ENCODE results near the gene NF2. TPM values are rescaled to one million over a fixed set of nuclear protein-coding genes. Genes with fewer than 3 reads are reported as not detected.

Gene NF2
- total RNA-seq, 1 donor from 2014 or later, result 140 TPM

DNA sequence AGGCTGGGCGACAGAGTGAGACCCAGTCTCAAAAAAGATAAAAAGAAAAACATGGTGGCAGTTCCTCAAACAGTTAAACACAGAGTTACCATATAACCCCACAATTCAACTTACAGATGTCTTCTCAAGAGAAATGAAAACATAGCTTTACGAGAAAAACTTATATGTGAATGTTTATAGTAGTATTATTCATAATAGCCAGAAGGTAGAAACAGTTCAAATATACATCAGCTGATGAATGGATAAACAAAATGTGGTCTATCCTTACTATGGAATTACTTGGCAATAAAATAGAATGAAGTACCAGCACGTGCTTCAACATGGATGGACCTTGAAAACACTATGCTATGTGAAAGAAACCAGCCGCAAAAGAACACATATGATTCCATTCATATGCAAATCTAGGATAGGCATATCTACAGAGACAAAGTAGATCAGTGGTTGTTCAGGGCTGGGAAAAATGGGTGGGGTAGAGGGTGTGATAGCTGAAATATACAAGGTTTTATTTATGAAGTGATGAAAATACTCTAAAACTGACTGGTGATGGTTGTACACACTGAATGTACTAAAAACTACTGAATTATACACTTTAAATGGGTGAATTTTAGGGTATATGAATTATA, 12.4 kb downstream of the NF2 start:
- no peak for DNase-seq (ENCODE audit: low read depth)
- no peak overlapping the region for H3K4me3 ChIP-seq (ENCODE audit: low read depth, low read length)
- TF ChIP-seq, protein P1, sequence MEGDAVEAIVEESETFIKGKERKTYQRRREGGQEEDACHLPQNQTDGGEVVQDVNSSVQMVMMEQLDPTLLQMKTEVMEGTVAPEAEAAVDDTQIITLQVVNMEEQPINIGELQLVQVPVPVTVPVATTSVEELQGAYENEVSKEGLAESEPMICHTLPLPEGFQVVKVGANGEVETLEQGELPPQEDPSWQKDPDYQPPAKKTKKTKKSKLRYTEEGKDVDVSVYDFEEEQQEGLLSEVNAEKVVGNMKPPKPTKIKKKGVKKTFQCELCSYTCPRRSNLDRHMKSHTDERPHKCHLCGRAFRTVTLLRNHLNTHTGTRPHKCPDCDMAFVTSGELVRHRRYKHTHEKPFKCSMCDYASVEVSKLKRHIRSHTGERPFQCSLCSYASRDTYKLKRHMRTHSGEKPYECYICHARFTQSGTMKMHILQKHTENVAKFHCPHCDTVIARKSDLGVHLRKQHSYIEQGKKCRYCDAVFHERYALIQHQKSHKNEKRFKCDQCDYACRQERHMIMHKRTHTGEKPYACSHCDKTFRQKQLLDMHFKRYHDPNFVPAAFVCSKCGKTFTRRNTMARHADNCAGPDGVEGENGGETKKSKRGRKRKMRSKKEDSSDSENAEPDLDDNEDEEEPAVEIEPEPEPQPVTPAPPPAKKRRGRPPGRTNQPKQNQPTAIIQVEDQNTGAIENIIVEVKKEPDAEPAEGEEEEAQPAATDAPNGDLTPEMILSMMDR (conservative IDR thresholded peaks at IDR 0.05; ENCODE audit: low read depth, low read length), result no peak

DNA sequence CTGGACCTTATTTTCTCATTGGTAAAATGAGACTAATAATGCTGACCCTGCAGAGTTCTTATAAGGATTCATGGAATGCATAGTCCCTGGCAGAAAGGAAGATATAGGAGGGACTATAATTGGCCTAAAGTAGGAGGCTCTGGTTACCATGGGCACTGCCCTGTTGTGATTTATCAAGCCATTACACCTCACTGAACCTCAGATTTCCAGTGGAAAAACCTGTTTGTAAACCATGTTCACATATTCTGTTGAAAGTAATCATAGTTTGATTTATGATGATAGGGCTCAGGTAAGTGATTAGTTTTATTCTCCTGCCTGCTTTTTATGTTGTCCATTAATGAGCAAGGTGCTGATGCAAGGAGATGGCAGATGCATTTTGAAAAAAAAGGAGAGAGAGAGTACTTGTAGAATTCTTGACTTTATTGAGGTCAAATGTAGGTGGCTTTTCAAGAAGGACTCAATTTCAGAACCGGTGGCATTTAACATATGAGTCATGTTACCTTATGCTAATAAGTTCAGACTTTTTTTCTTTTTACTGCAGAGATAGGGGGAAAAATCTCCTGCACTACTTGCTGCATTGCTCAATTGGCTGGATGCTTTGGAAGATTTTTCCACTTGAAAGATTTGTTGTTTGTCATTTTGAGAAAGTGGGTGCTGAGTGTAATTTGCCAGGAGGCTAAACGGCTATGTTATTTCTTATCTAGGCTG, 14.6 kb downstream of the NF2 start:
- TF ChIP-seq, protein P1 (conservative IDR thresholded peaks at IDR 0.05; ENCODE audit: low read depth, low read length), result no peak
- peak; percentile 80 for DNase-seq (ENCODE audit: low read depth)
- no peak overlapping the region for H3K4me3 ChIP-seq (ENCODE audit: low read depth, low read length)

DNA sequence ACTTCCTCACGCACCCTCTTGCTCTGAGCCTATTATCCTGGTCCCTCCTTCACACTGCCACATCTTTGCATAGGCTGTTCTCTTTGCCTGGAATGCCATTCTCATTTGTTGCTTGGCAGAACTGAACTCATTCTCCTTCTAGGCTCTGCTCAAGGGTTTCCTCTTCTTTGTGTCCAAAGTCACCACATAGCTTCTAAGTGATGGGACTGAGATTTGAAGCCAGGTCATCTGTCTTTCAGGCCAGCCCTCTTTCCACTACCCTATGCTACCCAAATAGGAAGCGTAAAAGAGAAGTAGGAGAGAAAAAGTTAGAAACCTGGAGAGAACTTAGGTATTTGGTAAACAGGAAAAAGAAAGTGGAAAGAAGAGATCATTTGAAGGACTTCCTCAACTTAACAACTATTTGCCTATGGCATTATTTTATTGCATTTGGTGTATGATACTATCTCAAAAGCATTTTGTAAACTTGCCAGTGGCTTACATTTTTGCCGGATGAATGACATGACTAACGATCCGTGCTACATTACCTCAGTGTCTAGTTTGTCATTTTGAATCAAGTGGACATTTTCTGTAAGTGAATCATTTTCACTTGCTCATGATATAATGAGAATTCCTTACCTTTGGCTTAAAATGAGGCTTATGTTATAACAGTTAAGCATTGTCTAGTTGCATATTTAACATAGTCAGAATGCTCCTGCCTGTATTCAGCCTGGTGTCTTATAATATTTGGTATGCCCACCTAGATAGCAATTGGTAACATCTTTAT, 18.5 kb downstream of the NF2 start:
- TF ChIP-seq, protein P1 (conservative IDR thresholded peaks at IDR 0.05; ENCODE audit: low read depth, low read length), result no peak
- DNase-seq (ENCODE audit: low read depth), result peak; percentile 99
- H3K4me3 ChIP-seq (ENCODE audit: low read depth, low read length), result peak overlapping the region; percentile 10

DNA sequence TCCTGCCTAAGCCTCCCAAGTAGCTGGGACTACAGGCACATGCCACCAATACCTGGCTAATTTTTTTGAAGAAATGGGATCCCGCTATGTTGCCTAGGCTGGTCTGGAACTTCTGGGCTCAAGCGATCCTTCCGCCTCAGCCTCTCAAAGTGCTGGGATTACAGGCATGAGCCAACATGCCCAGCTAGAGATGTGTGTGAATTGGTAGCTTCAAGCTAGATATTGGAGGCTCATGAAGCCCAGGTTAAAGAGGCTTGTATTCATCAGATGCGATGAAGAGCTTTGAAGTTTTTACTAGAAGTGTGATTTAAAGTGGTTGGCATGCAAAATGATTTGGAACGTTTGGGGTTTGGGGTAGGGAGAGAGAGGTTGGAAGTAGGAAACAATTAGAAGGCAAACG, 19.6 kb downstream of the NF2 start:
- no peak for DNase-seq (ENCODE audit: low read depth)
- H3K4me3 ChIP-seq (ENCODE audit: low read depth, low read length), result no peak overlapping the region
- TF ChIP-seq, protein P1 (conservative IDR thresholded peaks at IDR 0.05; ENCODE audit: low read depth, low read length), result no peak

DNA sequence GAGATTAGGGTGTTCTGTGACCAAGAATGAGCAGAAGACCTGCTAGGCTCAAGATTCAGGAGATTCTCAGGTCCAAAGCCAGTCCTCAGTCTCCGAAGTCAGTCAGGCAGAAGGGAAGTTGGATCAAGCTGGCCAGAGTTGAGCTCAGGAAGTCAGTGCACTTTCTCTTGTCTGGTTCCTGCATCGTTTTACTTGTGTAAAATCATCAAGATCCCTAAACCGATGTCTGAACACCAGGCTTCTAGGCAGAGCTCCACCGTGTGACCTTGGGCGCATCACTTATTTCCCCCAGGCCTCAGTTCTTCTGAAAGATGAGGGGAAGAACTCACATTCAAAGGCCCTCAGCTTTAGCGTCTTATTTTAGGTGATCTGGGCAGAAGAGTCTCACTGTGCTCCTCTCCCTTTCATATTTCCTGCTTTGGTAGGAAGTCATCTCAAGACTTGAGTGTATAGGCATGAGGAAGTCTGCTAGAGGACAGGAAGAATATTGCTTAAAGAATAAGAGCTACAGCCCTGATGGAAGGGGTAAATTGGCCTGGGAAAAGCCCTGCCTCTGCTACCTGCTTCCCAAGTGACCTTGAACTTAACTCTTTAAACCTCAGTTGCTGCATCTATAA, 20.2 kb downstream of the NF2 start:
- DNase-seq (ENCODE audit: low read depth), result no peak
- H3K4me3 ChIP-seq (ENCODE audit: low read depth, low read length), result no peak overlapping the region
- TF ChIP-seq, protein P1 (conservative IDR thresholded peaks at IDR 0.05; ENCODE audit: low read depth, low read length), result no peak

DNA sequence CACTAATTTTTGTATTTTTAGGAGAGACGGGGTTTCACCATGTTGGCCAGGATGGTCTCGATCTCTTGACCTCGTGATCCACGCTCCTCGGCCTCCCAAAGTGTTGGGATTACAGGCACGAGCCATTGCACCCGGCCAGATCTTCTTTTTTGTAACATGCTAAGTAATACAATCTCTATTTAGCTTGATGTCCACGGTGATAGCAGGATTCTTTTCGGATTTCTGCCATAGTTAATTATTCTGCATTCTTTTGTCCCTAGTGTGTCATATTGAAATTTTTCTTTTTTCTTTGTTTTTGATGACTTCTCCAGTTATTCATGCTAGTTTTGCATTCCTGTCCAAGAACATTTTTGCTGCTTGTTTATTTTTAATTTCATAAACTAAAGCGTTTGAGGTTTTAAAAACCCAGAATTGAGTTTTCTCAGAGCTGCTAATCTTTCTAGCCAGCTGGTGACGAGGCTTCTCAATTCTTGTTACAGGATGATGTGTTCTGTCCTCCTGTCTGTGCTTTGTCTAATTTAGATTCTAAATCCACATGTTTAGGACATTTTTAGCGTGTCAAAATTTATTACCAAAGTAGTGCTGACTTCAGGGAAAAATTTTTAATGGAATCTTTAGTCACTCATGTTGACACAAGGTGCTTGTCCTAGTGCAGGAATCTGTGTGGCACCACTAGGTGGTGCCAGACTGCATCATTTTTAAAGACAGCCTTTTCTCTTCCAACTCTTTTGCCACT, 21.8 kb downstream of the NF2 start:
- TF ChIP-seq, protein P1 (conservative IDR thresholded peaks at IDR 0.05; ENCODE audit: low read depth, low read length), result peak; percentile 93
- H3K4me3 ChIP-seq (ENCODE audit: low read depth, low read length), result no peak overlapping the region
- no peak for DNase-seq (ENCODE audit: low read depth)
